ENCODE results near the gene SLC25A44.
"Not testable (repeated sequence)": the region's sequence is repeated elsewhere in the genome, so short reads cannot be mapped to it uniquely, and the experiment has no call there.

SLC25A44 gene

DNA sequence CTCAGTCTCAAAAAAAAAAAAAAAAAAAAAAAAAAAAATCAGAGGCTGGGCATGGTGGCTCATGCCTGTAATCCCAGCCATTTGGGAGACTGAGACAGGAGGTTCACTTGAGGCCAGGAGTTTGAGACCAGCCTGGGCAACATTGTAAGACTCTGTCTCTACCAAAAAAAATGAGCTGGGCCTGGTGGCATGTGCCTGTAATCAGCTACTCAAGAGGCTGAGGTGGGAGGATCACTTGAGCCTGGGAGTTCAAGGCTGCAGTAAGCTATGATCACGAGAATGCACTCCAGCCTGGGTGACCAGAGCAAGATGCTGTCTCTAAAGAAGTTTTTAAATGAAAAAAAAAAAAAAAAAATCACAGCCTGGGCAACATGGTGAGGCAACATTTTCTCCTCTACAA lies 30.2 kb upstream of the SLC25A44 start:
- no peak for DNase-seq (ENCODE audit: low read depth)

DNA sequence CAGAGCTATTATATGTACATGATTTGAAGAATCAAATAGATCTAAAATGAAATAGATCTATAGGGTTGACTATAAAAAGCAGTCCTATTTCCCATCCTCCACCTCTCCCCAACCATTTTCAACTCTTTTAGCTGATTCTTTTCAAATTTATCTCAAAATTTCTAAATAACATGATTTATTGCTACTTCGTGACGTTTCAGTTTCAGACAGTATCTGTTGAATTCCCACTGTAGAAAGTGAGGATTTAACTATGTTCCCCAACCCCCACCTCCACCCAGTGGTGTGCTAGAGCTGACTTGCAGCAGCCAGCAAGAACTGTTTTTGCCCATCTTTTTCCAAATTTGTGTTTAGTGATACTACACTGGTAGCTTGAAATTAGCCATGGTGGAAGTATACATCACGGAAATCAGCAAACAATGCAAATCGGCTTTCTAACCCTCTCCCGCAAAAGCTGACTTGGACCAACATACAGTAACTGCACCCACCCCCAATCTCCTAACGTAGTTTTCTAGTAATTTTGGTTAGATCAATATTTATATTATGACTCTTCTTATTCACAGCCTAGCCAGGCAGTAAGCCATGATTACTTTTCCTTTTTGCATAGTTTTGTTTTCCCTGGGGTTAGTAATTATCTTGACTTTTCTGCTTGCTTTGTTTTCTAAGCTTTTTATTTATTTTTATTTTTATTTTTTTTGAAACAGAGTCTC lies 29.6 kb upstream of the SLC25A44 start:
- DNase-seq (ENCODE audit: low read depth), result no peak

DNA sequence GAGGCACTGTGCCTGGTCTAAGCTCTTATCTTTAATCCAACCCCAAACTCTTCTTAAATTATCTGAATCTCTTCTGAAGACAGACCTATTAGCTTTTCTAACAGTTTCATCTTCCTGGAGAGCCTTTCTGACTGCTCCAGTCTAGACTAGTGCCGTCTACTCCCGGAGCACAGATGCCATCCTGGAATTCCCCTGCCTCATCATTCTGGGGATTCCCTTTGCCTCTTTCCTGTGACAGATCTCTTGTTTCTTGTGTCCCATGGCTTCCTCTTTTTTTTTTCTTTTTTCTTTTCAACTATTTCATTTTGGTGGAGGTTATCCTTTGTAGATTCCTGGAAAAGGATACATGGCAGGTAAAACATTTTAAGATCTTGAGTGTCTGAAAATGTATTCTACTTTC lies 28.8 kb upstream of the SLC25A44 start:
- DNase-seq (ENCODE audit: low read depth), result no peak

DNA sequence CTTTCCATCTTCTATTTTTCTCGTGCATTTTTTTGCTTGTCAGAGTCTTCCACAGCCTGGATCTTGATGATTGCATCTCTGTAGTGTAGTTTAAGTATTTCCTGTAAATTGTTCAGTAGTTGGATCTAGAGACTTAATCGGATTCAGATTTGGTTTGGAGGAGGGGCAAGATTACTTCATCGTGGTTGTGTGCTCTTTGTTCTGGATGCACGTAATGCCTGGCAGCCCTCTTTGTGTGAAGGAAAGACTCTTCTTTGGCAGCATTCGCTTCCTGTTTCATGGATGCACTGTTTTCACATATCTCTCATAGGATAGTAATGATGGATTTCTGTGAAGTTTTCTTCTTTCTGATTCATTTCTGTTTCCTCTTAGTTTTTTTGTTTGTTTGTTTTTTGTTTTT lies 26.4 kb upstream of the SLC25A44 start:
- DNase-seq (ENCODE audit: low read depth), result peak; percentile 71

DNA sequence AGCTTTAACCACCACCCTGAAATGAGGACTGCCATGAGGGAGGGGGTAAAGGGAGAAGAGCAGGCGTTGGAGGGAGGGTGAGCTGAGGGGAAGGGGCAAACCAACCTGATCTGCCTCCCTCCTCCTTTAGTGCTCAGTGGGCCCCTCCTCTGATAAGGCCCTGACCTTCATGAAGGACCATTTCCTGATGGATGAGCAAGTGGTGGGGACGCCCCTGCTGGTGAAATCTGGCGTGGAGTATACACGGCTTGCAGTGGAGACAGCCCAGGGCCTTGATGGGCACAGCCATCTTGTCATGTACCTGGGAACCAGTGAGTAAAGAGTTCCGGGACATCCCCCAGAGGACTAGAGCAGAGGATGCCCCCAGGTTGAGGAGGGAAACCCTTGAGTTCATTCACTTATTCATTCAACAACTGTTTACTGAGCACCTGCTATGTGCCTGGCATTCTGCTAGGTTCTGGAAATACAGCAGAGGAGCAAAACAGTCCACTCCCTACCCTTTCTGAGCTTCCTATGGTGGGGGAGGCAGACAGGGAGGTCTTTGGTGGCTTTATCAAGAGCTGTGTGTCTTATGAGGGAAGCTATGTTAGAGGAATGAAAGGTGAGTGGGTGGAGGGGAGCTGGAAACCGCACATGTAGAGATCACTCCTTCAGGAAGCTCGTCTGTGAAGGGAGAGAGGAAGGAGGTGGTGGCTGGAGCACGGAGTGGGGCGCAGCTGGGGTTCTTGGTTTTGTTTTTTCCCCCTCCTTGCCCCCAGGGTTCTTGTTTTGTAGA lies 21.0 kb upstream of the SLC25A44 start:
- DNase-seq (ENCODE audit: low read depth), result no peak

DNA sequence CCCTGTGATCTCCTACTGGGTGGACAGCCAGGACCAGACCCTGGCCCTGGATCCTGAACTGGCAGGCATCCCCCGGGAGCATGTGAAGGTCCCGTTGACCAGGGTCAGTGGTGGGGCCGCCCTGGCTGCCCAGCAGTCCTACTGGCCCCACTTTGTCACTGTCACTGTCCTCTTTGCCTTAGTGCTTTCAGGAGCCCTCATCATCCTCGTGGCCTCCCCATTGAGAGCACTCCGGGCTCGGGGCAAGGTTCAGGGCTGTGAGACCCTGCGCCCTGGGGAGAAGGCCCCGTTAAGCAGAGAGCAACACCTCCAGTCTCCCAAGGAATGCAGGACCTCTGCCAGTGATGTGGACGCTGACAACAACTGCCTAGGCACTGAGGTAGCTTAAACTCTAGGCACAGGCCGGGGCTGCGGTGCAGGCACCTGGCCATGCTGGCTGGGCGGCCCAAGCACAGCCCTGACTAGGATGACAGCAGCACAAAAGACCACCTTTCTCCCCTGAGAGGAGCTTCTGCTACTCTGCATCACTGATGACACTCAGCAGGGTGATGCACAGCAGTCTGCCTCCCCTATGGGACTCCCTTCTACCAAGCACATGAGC lies 17.2 kb upstream of the SLC25A44 start:
- no peak for DNase-seq (ENCODE audit: low read depth)

DNA sequence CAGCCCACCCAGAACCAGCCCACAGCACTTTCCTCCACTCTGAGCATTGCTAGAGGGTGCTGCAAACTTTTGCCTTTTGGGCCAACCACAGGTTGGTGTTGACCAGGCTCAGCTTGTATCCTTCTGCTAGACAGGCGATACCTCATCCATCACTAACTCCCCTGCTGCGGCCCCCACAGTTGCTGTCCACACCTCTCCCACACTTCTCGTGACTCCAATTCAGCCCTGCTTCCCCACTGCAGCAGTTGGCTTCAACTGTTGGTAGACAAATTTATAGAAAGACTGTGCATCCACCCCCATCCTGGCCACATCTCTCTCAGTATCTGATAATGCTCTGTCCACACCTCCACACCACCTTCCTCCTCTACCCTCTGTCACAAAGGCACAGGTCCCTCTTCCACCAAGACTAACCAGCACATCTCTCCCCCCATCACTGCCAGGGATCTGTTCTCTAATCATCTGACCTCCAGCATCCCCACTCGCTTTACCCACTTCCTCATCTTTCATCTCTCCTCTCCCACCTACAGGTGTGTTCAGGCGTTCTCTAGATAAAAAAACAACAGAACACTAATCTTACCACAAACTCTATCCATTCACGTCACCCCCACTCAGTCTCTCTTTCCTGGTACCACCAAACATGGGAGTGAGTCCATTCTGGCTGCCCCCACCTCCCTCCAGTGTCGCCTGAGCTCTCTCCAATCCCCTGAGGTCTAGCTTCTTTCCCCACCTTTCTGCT lies 15.8 kb upstream of the SLC25A44 start:
- DNase-seq (ENCODE audit: low read depth), result no peak

DNA sequence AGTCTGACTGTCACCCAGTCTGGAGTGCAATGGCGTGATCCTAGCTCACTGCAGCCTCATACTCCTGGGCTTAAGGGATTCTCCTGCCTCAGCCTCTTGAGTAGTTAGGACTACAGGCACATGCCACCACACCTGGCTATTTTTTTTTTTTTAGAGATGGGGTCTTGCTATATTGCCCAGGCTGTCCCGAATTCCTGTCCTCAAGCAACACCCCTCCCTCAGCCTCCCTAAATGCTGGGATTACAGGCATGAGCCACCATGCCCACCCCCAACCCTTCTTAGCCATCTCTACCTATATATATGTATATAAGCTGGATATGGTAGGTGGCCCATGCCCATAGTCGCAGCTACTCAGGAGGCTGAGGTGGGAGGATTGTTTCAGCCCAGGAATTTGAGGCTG lies 13.4 kb upstream of the SLC25A44 start:
- no peak for DNase-seq (ENCODE audit: low read depth)

DNA sequence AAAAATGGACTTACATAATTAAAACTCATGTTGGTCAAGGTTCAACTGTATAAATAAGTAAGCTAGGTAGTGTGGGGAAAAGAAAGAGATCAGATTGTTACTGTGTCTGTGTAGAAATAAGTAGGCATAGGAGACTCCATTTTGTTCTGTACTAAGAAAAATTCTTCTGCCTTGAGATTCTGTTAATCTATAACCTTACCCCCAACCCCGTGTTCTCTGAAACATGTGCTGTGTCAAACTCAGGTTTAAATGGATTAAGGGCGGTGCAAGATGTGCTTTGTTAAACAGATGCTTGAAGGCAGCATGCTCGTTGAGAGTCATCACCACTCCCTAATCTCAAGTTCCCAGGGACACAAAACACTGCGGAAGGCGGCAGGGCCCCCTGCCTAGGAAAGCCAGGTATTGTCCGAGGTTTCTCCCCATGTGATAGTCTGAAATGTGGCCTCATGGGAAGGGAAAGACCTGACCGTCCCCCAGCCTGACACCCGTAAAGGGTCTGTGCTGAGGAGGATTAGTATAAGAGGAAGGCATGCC lies 12.4 kb upstream of the SLC25A44 start:
- not testable (repeated sequence) for DNase-seq (ENCODE audit: low read depth)

DNA sequence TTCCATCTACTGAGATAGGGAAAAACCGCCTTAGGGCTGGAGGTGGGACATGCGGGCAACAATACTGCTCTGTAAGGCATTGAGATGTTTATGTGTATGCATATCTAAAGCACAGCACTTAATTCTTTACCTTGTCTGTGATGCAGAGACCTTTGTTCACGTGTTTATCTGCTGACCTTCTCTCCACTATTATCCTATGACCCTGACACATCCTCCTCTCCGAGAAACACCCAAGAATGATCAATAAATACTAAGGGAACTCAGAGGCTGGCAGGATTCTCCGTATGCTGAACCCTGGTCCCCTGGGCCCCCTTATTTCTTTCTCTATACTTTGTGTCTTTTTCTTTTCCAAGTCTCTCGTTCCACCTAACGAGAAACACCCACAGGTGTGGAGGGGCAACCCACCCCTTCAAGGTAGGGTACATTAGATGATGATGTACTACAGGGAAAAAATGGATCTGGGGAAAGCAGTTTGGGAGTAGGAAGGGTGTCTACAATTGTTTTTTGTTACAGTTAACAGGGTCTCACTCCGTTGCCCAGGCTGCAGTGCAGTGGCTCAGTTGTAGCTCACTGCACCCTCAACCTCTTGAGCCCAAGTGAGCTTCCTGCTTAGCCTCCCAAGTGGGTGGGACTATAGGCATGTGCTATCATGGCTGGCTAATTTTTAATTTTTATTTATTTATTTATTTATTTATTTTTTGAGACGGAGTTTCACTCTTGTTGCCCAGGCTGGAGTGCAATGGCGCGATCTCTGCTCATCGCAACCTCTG lies 11.7 kb upstream of the SLC25A44 start:
- not testable (repeated sequence) for DNase-seq (ENCODE audit: low read depth)

DNA sequence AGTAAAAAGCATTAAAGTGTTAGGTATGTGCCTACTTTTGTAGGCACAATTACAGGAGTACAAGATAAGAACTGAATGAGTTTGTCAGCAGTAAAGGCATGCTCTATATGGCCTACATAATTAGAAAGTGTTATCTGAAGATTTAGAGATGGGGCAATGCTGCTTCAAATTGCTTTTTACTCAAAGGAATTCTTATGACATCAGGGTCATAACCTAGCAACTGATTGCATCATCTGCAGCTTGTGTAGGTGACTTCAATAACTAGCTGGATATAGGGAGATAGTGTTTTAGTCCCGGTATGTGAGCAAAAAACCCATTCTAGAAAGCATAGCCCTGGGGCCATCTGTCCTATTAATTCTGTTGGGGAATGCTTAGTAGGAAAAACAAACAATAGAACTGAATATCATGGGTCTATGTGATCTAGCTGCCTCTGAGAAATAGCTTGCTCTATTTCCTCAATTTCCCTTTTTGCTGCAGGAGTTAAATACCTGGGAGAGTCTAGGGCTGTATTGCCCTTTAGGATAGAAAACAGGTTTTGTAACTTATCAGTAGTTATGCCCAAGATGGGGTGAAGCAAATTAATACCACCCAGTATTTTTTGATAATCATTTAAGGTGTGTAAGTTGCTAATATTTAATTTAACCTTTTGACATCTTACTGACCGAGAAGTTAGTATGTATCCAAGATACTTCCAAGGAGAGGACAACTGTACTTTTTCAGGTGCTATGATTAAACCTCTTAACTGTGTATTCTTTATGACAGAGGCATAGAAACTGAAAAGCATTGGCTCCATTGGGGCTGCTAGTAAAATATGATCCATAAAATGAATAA lies 7.3 kb upstream of the SLC25A44 start:
- DNase-seq (ENCODE audit: low read depth), result not testable (repeated sequence)

DNA sequence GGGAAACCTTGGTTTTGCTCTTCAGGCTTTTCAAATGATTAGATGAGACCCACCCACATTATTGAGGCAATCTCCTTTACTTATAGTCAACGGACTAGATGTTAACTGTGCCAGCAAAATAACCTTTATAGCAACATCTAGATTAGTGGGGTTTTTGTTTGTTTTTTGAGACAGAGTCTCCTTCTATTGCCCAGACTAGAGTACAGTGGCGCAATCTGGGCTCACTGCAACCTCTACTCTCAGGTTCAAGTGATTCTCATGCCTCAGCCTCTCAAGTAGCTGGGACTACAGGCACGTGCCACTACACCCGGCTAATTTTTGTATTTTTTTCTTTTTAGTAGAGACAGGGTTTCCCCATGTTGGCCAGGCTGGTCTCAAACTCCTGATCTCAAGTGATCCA lies 3.6 kb upstream of the SLC25A44 start:
- not testable (repeated sequence) for DNase-seq (ENCODE audit: low read depth)

DNA sequence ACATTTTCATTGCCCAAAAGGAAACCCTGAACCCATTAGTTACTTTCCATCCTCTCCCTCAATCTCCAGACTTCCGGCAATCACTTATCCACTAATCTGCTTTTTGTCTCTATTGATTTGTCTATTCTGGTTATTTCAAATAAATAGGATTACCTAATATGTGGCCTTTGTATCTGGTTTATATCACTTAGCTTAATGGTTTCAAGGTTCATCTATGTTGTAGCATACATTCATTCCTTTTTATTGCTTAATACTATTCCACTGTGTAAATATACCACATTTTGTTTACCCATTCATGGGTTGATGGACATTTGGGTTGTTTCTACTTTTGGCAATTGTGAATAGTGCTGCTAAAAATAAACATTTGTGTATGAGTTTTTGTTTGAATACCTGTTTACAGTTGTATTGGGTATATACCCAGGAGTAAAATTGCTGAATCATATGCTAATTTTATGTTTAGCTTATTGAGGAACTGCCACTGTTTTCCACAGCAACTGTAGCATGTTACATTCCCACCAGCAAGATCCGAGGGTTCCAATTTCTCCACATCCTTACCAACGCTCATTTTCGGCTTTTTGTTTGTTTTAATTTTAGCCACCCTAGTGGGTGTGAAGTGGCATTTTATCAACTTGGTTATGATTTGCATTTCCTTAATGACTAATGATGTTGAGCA lies 2.5 kb upstream of the SLC25A44 start:
- no peak for DNase-seq (ENCODE audit: low read depth)

DNA sequence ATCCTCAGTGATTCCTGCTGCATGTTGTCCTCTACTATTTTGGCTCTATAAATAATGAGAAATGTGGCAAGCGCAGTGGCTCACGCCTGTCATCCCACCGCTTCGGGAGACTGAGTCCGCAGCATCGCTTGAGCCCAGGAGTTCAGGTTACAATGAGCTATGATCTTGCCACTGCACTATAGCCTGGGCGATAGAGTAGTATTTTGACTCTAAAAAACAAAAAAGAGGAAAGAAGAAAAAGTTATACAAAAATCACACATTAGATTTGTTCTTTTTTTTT lies 756 bp upstream of the SLC25A44 start:
- DNase-seq (ENCODE audit: low read depth), result no peak

DNA sequence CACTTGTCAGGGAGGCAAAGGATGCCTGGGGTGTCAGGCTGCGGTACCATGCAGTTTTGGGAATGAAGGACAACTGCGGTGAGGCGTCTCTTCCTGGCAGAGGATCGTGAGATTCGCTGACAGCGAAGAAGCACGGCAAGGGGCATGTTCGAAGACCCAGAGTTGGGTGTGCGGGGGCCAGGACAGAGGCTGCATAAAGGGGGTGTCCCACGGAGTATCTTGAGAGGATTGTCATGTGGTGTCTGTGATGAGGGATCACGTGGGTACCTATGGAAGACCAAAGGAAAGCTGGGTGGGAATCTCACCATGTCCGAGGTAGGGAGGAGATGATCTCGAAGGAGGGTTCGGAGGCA lies 372 bp downstream of the SLC25A44 start:
- DNase-seq (ENCODE audit: low read depth), result no peak

DNA sequence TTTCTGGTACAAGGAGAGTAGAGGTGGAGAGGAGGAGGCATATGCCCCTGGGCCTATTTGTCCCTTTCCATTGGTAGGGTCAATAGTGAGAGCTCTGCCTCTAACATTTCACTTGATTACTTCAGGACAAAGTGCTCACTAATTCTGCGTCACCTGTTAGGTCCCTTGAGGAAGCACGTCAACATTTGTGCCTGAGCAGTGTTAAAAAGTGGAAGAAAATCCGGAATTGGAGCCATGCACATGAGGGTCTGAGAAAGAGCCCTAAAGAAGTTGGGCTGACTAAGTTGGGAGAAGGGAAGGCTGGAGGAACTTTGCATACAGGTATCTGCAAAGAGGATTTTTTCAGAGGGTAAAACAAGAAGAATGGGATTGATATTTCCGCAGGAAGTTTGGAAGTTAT lies 1.9 kb downstream of the SLC25A44 start:
- DNase-seq (ENCODE audit: low read depth), result no peak

DNA sequence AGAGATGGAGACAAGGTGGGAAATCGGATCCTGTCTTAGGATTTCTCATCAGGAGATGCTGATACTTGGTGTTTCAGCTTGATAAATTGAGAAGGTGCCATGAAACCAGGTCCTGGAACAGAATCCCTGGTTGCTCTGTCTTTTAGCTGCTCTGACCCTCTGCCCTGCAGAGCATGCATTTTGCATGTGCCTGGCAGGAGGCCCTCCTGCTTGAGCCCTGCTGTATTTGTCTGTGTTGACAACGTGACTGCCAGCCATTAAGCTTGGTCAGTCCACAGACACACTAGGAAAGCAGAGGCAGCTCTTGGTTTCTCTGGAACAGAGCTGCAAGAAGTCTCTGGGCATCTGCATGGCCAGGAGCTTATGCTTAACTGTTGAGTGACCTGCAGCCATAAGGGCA lies 2.5 kb downstream of the SLC25A44 start:
- DNase-seq (ENCODE audit: low read depth), result no peak

DNA sequence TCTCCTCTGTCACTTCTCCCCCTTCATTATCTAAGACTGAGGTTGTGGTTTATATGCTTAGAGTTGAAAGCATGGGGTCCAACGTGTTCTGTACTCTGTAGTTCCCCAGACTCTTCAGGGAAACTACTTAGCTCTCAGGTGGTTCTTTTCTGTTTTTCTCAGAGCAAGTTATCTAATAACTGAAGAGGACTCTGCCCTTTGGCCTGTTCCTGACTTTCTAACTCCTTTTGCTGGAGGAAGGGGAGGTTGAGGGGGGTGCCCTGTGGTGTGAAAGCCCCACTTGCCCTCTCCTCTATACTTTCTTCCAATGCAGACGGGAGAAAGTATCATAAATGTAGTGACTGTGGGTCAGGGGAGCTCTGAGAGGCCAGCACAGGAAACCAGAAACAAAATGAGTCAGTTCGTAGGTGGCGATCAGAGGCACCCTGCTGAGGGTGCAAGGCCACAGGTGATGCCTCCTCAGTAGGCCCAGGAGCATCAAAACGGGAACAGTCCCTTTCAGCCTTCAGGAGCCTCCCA lies 5.0 kb downstream of the SLC25A44 start:
- DNase-seq (ENCODE audit: low read depth), result no peak

DNA sequence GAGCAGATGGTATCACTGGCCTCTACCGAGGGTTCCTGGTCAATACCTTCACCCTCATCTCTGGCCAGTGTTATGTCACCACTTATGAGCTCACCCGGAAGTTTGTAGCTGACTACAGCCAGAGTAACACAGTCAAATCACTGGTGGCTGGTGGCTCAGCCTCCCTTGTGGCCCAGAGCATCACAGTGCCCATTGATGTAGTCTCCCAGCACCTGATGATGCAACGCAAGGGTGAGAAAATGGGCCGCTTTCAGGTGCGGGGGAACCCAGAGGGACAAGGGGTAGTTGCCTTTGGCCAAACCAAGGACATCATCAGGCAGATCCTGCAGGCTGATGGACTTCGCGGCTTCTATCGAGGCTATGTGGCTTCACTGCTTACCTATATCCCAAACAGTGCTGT lies 6.1 kb downstream of the SLC25A44 start:
- no peak for DNase-seq (ENCODE audit: low read depth)

DNA sequence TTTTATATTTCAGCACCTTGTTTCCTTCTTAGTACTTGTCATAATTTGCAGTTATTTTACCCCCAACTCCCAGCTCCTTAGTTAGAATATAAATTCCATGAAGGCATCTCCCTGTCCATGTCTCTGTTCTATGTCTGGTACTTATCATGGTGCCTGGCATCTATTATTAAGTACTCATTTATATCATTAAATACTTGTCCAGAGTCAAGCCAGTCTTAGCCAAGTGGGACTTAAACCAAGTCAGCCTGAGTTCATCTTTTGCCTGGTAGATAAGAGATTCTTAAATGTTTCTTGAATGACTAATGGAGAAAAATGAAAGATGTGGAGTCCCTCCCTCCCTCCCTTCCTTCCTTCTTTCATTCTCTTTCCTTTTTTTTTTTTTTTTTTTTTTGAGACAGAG lies 9.4 kb downstream of the SLC25A44 start:
- no peak for DNase-seq (ENCODE audit: low read depth)

Measured in fibroblast of gingiva (primary cell).